Measurements from ENCODE around the gene SPON1.

GRCh38 chr11:14193644-14194043, 231.1 kb downstream of the SPON1 start:
- TF ChIP-seq CTCF (IDR thresholded peaks at IDR 0.05; ENCODE audit: borderline replicate concordance, extremely low read depth, low read length, poor library complexity, severe bottlenecking) (no peak), EZH2 (IDR thresholded peaks at IDR 0.05; ENCODE audit: borderline replicate concordance, low read depth, low read length, severe bottlenecking) (no peak)
